Esophagus (tissue), 2 donors: ENCODE measurements around the gene L2HGDH. TPM values are rescaled to one million over a fixed set of nuclear protein-coding genes. Genes with fewer than 3 reads are reported as not detected.

Experiments
- H3K27ac ChIP-seq, 2 donors: one replicate each; pipeline ENCODE4 v1.5.1; 2013; ENCODE audit warnings: low read depth in 2 of 2, mild to moderate bottlenecking in 2 of 2, inconsistent platforms in 1 of 2, low read length in 1 of 2, moderate library complexity in 1 of 2
- H3K27me3 ChIP-seq, 2 donors: one replicate each; pipeline ENCODE4 v1.6.1; 2013; ENCODE audit warnings: low read length in 2 of 2, control low read depth in 1 of 2, mild to moderate bottlenecking in 1 of 2; ENCODE audit not compliant: insufficient read depth in 2 of 2, control insufficient read depth in 1 of 2
- H3K36me3 ChIP-seq, 2 donors: one replicate each; pipeline ENCODE4 v1.6.1; 2013; ENCODE audit warnings: low read length in 1 of 2; ENCODE audit not compliant: control insufficient read depth in 2 of 2, insufficient read depth in 2 of 2
- H3K4me1 ChIP-seq, 2 donors: one replicate each; pipeline ENCODE4 v1.6.1; 2013; ENCODE audit warnings: low read length in 1 of 2; ENCODE audit not compliant: control insufficient read depth in 2 of 2, insufficient read depth in 2 of 2
- H3K4me3 ChIP-seq, 2 donors: one replicate each; pipeline ENCODE4 v1.5.1; 2013; ENCODE audit warnings: low read length in 2 of 2, mild to moderate bottlenecking in 2 of 2, low read depth in 1 of 2, moderate library complexity in 1 of 2
- H3K9me3 ChIP-seq, 2 donors: one replicate each; pipeline ENCODE4 v1.6.1; 2013; ENCODE audit warnings: mild to moderate bottlenecking in 2 of 2, low read depth in 1 of 2, low read length in 1 of 2, moderate library complexity in 1 of 2; ENCODE audit not compliant: control insufficient read depth in 2 of 2, insufficient read depth in 1 of 2
- WGBS, 2 donors: extraction: QIAGEN DNeasy Blood & Tissue Kit; methylation state at CpG; one replicate each; pipeline ENCODE4 v1.1.7; 2013; 5-methylcytosine and 5-hydroxymethylcytosine counted together
- polyA plus RNA-seq, 2 donors: library from polyadenylated mRNA; stranded (reverse); fragments of 200-250 nt; gene quantifications; one replicate each; pipeline ENCODE4 v1.2.3, GENCODE V29; 2013
- donor health status: healthy with polysubstance abuse.
- donor health status: Bipolar disorder and iron deficiency.

The L2HGDH gene
- polyA plus RNA-seq, 2 donors = 1.9 to 4.6 TPM

DNA sequence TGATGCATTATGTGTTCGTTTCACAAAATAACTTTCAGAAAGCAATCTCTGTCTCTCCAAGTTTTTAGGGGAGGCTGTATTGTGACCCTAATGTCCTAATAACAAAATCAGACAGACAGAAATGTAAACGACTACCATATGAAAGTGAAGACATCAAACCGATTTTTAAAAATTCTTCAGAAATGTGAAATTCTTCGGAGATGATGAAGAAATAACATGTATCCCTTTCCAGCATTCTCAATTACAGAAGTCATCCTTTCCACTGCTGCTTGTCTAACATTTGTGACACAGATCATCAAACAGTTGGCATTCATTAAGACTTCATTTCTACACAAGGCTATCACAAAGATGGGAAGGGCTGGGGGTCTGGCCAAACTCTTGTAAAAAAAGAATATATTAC lies 41.1 kb upstream of the L2HGDH start:
- Histone ChIP-seq H3K27ac (no peak overlapping the region), H3K4me1 (no peaks in the 10 kb centered on the region), H3K27me3 (no peaks in the 10 kb centered on the region), H3K36me3 (no peaks in the 10 kb centered on the region), H3K4me3 (no peak overlapping the region), H3K9me3 (no peaks in the 10 kb centered on the region)
- 79 to 83% methylated on average over 4 of the region's 4 CpGs for WGBS, 2 donors

- 74 to 82% methylated on average over 4 of the region's 4 CpGs for whole genome bisulfite sequencing, 2 donors
- no peaks in the 10 kb centered on the region for H3K9me3 ChIP-seq
- H3K27ac ChIP-seq = no peak overlapping the region
- no peaks in the 10 kb centered on the region for H3K36me3 ChIP-seq
- H3K4me3 ChIP-seq = no peak overlapping the region
- no peaks in the 10 kb centered on the region for H3K4me1 ChIP-seq
- no peaks in the 10 kb centered on the region for H3K27me3 ChIP-seq
Observed at GRCh38 chr14:50352584-50352983, 40.6 kb upstream of the L2HGDH start.

- WGBS, 2 donors = 81 to 86% methylated on average over 2 of the region's 2 CpGs
- Histone ChIP-seq H3K36me3 (no peaks in the 10 kb centered on the region), H3K4me3 (no peak overlapping the region), H3K27me3 (no peaks in the 10 kb centered on the region), H3K27ac (no peak overlapping the region), H3K4me1 (no peaks in the 10 kb centered on the region), H3K9me3 (no peaks in the 10 kb centered on the region)
Observed at GRCh38 chr14:50350975-50351374, 38.9 kb upstream of the L2HGDH start.

DNA sequence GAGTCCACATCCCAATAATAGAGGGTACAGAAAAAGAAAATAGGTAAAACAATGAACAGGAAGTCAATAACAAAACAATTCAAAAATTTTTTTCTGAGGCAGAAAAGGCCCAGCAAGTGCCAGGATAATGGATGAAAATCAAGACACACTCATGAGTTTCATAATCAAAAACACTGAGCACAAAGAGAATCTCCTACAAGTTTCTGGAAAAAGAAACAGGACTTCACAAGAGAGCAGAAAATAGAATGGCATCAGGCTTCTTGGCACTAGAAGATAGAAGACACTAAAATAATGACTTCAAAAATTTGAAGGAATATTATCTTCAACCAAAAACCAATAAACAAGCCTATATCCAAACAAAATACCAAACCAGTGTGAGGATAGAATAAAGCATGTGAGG lies 36.9 kb upstream of the L2HGDH start:
- Histone ChIP-seq H3K27me3 (no peaks in the 10 kb centered on the region), H3K4me3 (no peak overlapping the region), H3K36me3 (no peaks in the 10 kb centered on the region), H3K9me3 (no peaks in the 10 kb centered on the region), H3K27ac (no peak overlapping the region), H3K4me1 (peaks cover 0 to 2% of the 10 kb centered on the region in 2 donors)

DNA sequence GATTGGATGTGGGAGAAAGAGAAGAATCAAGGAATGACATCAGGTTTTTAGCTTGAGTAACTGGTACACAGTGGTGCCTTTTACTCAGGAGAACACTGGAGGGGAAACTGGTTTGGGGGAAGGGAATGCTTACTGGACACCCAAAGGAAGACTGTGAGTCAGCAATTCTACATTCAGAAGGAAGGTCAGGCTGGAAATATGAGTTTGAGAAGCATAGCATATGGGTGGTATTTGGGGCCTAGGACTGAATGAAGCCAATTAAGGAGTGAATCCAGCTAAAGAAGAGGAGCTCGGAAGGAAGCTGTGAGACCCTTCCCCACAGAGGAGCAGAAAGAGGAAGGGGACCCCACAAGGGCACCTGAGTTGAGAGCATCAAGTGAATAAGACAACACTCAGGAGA lies 35.5 kb upstream of the L2HGDH start:
- no peaks in the 10 kb centered on the region for H3K27me3 ChIP-seq
- peaks cover 0 to 2% of the 10 kb centered on the region in 2 donors for H3K4me1 ChIP-seq
- WGBS, 2 donors = 50 to 92% methylated on average over 1 of the region's 1 CpG
- no peaks in the 10 kb centered on the region for H3K36me3 ChIP-seq
- no peaks in the 10 kb centered on the region for H3K9me3 ChIP-seq
- no peak overlapping the region for H3K27ac ChIP-seq
- H3K4me3 ChIP-seq = no peak overlapping the region

DNA sequence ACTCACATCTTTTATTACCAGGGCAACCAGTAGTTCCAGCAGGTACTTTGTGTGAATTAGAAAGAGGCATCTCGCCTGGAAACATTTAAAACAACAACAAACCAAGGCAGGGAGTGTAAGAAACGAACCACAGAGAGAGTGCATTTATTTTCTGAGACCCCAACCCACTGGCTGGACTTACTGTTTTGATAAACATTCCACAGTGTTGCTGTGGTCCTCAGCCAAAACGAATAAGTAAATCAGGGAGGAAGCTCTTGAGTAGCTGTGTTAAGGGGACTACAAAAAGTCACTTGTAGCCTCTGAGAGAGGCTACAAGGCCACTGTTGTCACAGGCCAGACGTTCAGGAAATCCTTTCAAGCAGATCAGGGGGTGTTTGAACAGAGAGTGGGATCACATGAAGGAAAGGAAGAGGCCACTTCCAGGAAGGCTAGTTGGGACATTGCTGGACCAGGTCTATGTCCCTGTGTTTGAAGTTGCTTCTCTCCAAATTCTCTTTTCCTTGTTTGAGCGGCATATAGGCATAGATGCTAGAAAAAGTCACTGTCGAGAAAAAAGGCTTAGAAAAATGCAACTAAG lies 33.9 kb upstream of the L2HGDH start:
- no peaks in the 10 kb centered on the region for H3K9me3 ChIP-seq
- H3K27me3 ChIP-seq = no peaks in the 10 kb centered on the region
- no peaks in the 10 kb centered on the region for H3K36me3 ChIP-seq
- WGBS, 2 donors = 63 to 69% methylated on average over 6 of the region's 6 CpGs
- H3K27ac ChIP-seq = no peak overlapping the region
- H3K4me1 ChIP-seq = peaks cover 0 to 2% of the 10 kb centered on the region in 2 donors
- no peak overlapping the region for H3K4me3 ChIP-seq

DNA sequence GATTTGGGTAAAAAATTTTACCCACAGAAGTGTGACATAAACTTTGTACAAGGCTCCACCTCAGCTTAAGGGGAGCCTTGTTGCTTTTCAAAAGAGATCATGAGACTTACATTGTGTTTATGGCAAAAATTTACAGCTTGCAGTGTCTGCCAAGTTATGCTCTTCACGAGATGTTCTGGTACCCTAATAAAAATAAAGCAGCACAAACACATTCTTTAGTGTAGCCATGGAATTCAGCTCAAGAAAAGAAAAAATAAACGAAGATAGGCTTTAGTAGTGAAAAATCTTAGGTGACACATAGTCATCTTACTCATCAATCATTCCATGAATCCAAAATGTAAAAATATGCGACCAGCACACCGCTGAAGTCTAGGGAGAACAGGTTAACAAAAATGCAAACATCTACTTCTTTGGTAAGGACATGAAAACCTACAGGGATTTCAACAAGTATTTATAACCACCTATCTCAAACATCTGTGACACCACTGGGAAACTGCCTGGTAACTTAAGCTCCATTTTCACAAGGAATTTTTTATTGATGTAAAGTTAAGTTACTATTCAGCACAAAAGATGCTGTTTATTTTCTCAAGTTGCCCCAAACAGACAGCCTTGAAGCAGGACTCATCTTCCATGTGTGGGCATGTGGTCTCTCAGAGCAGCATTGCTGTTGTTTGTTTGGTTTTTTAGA lies 33.0 kb upstream of the L2HGDH start:
- Histone ChIP-seq H3K4me1 (peaks cover 0 to 2% of the 10 kb centered on the region in 2 donors), H3K27me3 (no peaks in the 10 kb centered on the region), H3K27ac (no peak overlapping the region), H3K4me3 (no peak overlapping the region), H3K36me3 (no peaks in the 10 kb centered on the region), H3K9me3 (no peaks in the 10 kb centered on the region)
- 48 to 60% methylated on average over 4 of the region's 4 CpGs for WGBS, 2 donors

GRCh38 chr14:50344116-50344775 lies 32.2 kb upstream of the L2HGDH start:
- Histone ChIP-seq H3K4me1 (peaks cover 0 to 2% of the 10 kb centered on the region in 2 donors), H3K27me3 (no peaks in the 10 kb centered on the region), H3K9me3 (no peaks in the 10 kb centered on the region), H3K27ac (no peak overlapping the region), H3K4me3 (no peak overlapping the region), H3K36me3 (no peaks in the 10 kb centered on the region)
- 83 to 85% methylated on average over 7 of the region's 7 CpGs for WGBS, 2 donors

GRCh38 chr14:50343434-50343833 lies 31.4 kb upstream of the L2HGDH start:
- H3K36me3 ChIP-seq = no peaks in the 10 kb centered on the region
- H3K4me1 ChIP-seq = peaks cover 0 to 2% of the 10 kb centered on the region in 2 donors
- 73 to 78% methylated on average over 1 of the region's 1 CpG for WGBS, 2 donors
- H3K9me3 ChIP-seq = no peaks in the 10 kb centered on the region
- no peaks in the 10 kb centered on the region for H3K27me3 ChIP-seq
- no peak overlapping the region for H3K4me3 ChIP-seq
- H3K27ac ChIP-seq = no peak overlapping the region
